ENCODE measurements around the gene CHST1.

DNA sequence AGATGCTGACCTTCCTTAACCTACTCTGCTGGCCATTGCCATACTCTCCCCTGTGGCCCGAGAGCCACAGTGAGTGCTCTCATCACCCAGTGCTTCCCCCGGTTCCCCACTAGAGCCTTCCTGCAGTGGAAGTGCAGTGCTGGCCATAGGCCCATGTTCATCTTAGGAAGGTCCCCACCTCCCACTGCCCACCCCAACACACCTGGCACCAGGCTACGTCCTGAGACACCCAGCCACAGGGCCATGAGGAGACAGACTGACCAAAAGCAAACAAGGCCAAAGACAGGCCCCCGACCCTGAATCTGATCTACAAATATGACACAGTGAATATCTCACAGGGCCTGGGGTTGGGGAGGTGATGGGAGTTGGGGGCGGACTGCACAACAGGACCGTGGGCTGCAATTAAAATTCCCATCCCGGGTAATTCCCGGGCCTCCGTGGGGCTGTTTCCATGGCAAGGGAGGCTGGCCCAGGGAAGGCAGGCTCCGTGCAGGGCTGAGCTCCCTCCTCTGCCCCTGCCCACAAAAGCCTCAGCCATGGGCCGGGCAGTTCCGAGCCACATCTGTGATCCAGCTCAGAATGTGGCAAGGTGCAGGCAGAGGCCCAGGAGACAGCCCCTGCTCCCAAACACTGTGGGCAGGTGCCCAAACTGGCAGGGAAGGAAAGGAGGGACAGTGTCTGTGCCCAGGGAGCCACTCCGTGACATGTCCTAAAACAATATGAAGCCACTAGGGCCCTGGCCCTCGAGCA lies 5.1 kb upstream of the CHST1 start:
- TF ChIP-seq MAFK (IDR thresholded peaks at IDR 0.05; ENCODE audit: partially characterized antibody) (no peak), EP300 (IDR thresholded peaks at IDR 0.05) (no peak)
- TF ChIP-seq, protein P1, sequence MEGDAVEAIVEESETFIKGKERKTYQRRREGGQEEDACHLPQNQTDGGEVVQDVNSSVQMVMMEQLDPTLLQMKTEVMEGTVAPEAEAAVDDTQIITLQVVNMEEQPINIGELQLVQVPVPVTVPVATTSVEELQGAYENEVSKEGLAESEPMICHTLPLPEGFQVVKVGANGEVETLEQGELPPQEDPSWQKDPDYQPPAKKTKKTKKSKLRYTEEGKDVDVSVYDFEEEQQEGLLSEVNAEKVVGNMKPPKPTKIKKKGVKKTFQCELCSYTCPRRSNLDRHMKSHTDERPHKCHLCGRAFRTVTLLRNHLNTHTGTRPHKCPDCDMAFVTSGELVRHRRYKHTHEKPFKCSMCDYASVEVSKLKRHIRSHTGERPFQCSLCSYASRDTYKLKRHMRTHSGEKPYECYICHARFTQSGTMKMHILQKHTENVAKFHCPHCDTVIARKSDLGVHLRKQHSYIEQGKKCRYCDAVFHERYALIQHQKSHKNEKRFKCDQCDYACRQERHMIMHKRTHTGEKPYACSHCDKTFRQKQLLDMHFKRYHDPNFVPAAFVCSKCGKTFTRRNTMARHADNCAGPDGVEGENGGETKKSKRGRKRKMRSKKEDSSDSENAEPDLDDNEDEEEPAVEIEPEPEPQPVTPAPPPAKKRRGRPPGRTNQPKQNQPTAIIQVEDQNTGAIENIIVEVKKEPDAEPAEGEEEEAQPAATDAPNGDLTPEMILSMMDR (IDR thresholded peaks at IDR 0.05) = no peak
